ENCODE results near the gene ZNF273. TPM values are rescaled to one million over a fixed set of nuclear protein-coding genes. Genes with fewer than 3 reads are reported as not detected.
A peak's percentile ranks its signal among the peaks of the same experiment; 100 is the strongest.
"Not testable (repeated sequence)": the region's sequence is repeated elsewhere in the genome, so short reads cannot be mapped to it uniquely, and the experiment has no call there.

The ZNF273 gene
- total RNA-seq, 1 donor from 2014 or later, result 3.8 TPM

GRCh38 chr7:64934478-64934877, 31.4 kb downstream of the ZNF273 start:
- Histone ChIP-seq H3K36me3 (ENCODE audit: control insufficient read depth, insufficient read depth, low read length) (no peaks in the 10 kb centered on the region), H3K4me3 (ENCODE audit: low read depth, low read length) (no peak overlapping the region), H3K27me3 (ENCODE audit: control insufficient read depth, insufficient read depth, low read length) (no peaks in the 10 kb centered on the region)
- no peak for DNase-seq (ENCODE audit: low read depth)
- no peak for TF ChIP-seq CTCF (IDR thresholded peaks at IDR 0.05; ENCODE audit: insufficient read depth, low read length, poor library complexity, severe bottlenecking)

GRCh38 chr7:64938540-64938939, 35.5 kb downstream of the ZNF273 start:
- no peak for TF ChIP-seq CTCF (IDR thresholded peaks at IDR 0.05; ENCODE audit: insufficient read depth, low read length, poor library complexity, severe bottlenecking)
- Histone ChIP-seq H3K4me3 (ENCODE audit: low read depth, low read length) (no peak overlapping the region), H3K36me3 (ENCODE audit: control insufficient read depth, insufficient read depth, low read length) (no peaks in the 10 kb centered on the region), H3K27me3 (ENCODE audit: control insufficient read depth, insufficient read depth, low read length) (no peaks in the 10 kb centered on the region)
- no peak for DNase-seq (ENCODE audit: low read depth)

GRCh38 chr7:64940021-64940420, 36.9 kb downstream of the ZNF273 start:
- H3K36me3 ChIP-seq (ENCODE audit: control insufficient read depth, insufficient read depth, low read length); H3K27me3 ChIP-seq (ENCODE audit: control insufficient read depth, insufficient read depth, low read length); DNase-seq (ENCODE audit: low read depth); H3K4me3 ChIP-seq (ENCODE audit: low read depth, low read length): not testable (repeated sequence)

GRCh38 chr7:64944667-64945502, 41.8 kb downstream of the ZNF273 start:
- not testable (repeated sequence) for DNase-seq (ENCODE audit: low read depth); H3K36me3 ChIP-seq (ENCODE audit: control insufficient read depth, insufficient read depth, low read length); H3K4me3 ChIP-seq (ENCODE audit: low read depth, low read length)
- H3K27me3 ChIP-seq (ENCODE audit: control insufficient read depth, insufficient read depth, low read length), result peaks cover 21% of the 10 kb centered on the region

- no peak for DNase-seq (ENCODE audit: low read depth)
- Histone ChIP-seq H3K36me3 (ENCODE audit: control insufficient read depth, insufficient read depth, low read length) (no peaks in the 10 kb centered on the region), H3K4me3 (ENCODE audit: low read depth, low read length) (no peak overlapping the region), H3K27me3 (ENCODE audit: control insufficient read depth, insufficient read depth, low read length) (peaks cover 21% of the 10 kb centered on the region)
- no peak for TF ChIP-seq CTCF (IDR thresholded peaks at IDR 0.05; ENCODE audit: insufficient read depth, low read length, poor library complexity, severe bottlenecking)
Observed at GRCh38 chr7:64945503-64946175, 42.6 kb downstream of the ZNF273 start.

- peak; percentile 20 for TF ChIP-seq CTCF (IDR thresholded peaks at IDR 0.05; ENCODE audit: insufficient read depth, low read length, poor library complexity, severe bottlenecking)
- DNase-seq (ENCODE audit: low read depth), result no peak
- Histone ChIP-seq H3K4me3 (ENCODE audit: low read depth, low read length) (no peak overlapping the region), H3K36me3 (ENCODE audit: control insufficient read depth, insufficient read depth, low read length) (no peaks in the 10 kb centered on the region), H3K27me3 (ENCODE audit: control insufficient read depth, insufficient read depth, low read length) (peaks cover 21% of the 10 kb centered on the region)
Observed at GRCh38 chr7:64946772-64947171, 43.7 kb downstream of the ZNF273 start.
